Activated CD4-positive, alpha-beta T cell treated with anti-CD3 and anti-CD28 coated beads, Interleukin-2, amount 50 U/mL, for 48 hours (primary cell): ENCODE measurements around the gene TPD52L2.

Experiments
- DNase-seq, 2 experiments: peaks; one replicate each; pipeline ENCODE4 v3.0.0-alpha.2; 2020

Gene TPD52L2

DNA sequence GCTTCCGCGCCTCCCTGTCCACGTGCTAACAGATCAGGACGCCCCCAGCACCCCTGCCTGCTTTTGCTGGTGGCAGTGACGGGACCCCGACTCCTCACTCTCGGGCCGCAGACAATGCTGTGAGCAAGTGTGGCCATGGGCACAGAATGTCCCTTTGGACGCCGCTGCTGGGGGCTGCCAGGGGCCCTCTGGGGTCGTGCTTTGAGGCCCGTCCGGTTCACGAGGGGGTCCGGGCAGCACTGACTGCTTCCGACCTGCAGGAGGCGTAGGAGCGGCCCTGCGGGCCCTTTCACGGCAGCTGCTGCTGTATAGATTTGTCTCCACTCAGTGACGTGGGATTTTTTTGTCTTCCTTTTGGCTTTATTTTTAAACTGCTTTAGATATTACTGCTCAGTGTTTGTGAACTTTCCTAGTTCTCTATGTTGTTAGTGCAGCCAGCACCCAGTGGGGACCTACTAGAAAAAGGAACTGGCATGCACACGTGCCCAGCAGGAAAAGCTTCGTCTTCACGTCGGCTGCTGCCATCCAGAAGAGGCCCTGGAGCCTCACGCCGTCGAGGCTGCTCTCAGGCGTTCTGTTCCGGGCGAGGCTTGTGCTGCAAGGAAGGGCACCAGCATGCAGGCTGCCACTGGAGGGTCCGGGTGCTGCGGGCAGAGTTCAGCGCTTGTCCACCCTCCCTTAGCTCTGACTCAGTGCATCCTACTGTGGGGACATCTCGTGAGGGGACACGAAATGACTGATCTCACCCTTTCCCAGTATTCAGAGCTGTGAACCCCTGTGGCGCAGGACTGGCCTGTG lies 69.4 kb downstream of the TPD52L2 start:
- DNase-seq = no peak

DNA sequence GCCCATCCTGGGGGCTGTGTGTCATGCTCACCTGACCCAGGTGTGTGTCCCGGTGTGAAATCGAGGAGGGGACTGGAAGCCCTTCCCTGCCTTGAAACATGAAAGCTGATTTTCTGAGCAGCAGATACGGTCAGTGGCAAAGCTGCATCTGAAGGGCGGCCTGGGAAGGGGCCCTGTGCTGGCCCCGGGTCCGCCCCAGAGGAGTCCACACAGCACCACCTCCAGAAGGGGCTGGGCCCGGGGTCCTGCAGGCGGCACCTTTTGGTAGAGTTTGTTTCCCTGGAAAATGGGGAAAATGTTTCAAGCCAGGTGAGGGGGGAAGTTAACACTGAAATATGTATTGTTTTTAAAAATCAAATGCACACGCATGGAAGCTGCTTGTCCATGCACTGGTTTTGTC lies 70.4 kb downstream of the TPD52L2 start:
- DNase-seq = no peak

DNA sequence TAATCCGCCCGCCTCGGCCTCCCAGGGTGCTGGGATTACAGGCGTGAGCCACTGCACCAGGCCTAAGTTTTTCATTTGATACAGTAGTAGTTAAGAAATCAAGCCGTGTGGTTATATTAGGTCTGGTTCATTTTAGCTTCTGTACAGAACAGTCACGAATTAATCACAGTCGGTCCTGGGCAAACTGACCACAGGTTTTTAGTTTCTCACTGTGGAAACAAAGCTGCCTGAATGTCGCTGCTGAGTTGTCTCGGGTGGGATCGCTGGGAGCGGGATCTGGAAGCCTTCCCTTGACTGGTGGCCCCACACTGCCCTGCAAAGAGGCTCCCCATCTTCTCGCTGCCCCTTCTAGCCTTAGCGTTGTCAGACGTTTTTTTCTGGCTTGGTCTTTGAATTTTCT lies 72.5 kb downstream of the TPD52L2 start:
- no peak for DNase-seq

DNA sequence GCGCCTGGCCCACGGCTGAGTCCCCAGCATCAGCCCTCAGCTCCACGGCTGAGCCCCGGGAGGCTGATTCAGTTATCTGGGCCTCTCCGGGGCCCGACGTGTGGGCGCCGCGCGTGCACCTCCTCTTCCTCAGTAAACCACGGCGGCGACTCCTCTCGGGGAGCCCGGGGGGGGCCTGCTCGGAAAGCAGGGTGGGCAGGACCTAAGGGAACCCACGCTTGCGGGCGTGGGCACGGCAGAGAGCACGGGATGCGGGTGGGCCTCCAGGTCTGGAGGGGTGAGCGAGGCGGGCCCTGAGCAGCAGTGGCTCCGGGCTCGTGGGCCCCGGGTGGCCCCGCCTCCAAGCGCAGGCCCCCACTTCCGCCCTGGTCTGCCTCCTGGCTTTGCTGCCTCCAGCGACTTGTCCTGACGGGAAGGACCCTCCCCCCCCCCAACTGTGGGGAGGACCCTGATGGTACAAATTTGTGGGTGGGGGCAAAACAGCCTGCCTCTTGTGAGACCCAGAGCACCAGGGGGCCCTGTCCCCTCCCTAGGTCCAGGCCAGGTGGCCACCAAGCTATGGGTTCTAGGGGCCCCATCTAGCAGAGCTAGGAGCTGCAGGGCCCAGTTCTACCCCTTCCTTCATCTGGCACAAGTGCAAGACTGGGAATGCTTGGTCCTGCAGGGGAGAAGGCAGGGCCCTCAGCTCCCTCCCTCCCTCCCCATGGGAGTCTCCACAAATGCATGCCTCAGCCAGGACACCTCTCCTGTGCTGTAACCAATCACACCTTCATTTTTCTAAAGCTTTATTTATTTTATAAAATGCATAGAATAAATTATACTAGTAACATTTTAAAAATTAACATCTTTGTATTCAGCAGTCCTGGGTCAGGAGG lies 74.2 kb downstream of the TPD52L2 start:
- no peak for DNase-seq

DNA sequence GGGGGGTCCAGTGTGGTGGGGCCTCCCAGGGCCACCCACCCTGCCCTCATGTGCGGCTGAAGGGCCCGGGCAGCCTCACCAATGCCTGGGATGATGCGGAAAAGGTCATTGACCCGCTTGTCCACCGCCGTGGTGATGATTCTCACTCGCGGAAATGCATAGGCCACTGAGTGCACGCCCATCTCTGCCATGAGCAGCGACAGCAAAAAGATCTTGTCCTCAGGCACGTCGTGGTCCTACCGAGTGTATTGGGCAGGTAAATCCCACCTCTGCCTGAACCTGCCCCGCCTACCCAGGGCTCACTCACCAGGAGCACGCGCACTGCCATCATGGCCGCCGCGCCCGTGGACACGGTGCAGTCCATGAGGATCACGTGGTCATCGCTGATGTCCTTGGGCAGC lies 75.0 kb downstream of the TPD52L2 start:
- DNase-seq = no peak

DNA sequence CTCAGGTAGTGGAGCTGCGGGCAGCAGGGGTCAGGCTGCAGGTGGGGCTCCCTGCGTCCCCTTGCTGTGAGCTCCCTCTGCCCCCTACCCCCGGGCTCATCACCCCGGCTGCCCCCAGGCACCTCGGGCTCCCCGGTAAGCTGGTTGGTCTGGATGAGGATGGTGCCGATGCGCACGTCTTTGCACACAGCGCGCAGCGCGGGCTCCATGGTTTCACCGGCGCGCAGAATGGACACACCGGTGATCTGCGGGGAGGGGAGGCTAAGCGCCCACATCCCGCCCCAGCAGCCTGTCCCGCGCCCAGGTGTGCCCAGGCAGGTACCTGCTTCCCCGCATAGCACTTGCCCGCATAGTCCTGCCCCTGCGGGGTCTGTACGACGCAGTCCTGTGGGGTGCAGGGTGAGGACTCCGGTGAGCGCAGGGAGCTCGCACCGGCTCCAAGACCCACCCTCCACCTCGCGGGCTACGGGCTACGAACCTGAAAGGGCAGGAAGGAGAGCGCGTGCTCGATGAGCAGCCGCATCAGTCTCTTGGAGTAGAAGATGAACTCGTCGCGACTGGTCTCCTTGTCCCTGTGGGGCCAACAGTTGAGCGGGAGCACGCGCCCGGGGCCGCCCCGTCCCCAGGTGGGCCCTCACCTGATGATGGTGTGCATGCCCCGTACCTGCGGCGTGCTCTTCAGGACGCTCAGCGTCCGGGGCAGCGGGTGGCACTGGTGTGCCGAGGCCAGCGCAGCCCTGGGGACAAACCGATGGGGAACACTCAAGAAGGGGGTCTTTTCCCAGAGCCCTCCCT lies 75.6 kb downstream of the TPD52L2 start:
- no peak for DNase-seq
